Smooth muscle cell (in vitro differentiated cells): ENCODE measurements around the gene MBL2. TPM values are rescaled to one million over a fixed set of nuclear protein-coding genes. Genes with fewer than 3 reads are reported as not detected.

Experiments
- DNase-seq: peaks from one replicate; lab custom pipeline; 2025; ENCODE audit not compliant: unreplicated experiment; lab: John Stamatoyannopoulos, UW
- H2AFZ ChIP-seq: fragments of 200-600 bp; sonication (generic); 2 replicates; pipeline ENCODE4 v1.6.0; 2016; ENCODE audit warnings: antibody characterized with exemption, low read depth, mild to moderate bottlenecking
- H3F3A ChIP-seq: fragments of 200-600 bp; sonication (generic); 2 replicates; pipeline ENCODE4 v1.6.0; 2017; ENCODE audit warnings: antibody characterized with exemption, low read depth
- H3K27ac ChIP-seq: fragments of 200-600 bp; sonication (generic); 2 replicates; pipeline ENCODE4 v1.5.1; 2016; ENCODE audit warnings: low read depth, mild to moderate bottlenecking
- H3K27me3 ChIP-seq: fragments of 200-600 bp; sonication (generic); 2 replicates; pipeline ENCODE4 v1.6.1; 2016; ENCODE audit warnings: low read depth, mild to moderate bottlenecking
- H3K36me3 ChIP-seq: fragments of 200-600 bp; sonication (generic); 2 replicates; pipeline ENCODE4 v1.5.1; 2016; ENCODE audit warnings: low read depth
- H3K4me1 ChIP-seq: fragments of 200-600 bp; sonication (generic); 2 replicates; pipeline ENCODE4 v1.5.1; 2016; ENCODE audit warnings: low read depth
- H3K4me2 ChIP-seq: fragments of 200-600 bp; sonication (generic); 2 replicates; pipeline ENCODE4 v1.6.0; 2016; ENCODE audit warnings: mild to moderate bottlenecking
- H3K4me3 ChIP-seq: fragments of 200-600 bp; sonication (generic); 2 replicates; pipeline ENCODE4 v1.5.1; 2016; ENCODE audit warnings: mild to moderate bottlenecking
- H3K79me2 ChIP-seq: fragments of 200-600 bp; sonication (generic); 2 replicates; pipeline ENCODE4 v1.6.0; 2016; ENCODE audit warnings: low read depth, mild to moderate bottlenecking
- H3K9ac ChIP-seq: fragments of 200-600 bp; sonication (generic); 2 replicates; pipeline ENCODE4 v1.6.0; 2016; ENCODE audit warnings: low read depth
- H3K9me3 ChIP-seq: fragments of 200-600 bp; sonication (generic); replicated peaks from 2 replicates; pipeline ENCODE4 v1.5.1; 2016; ENCODE audit warnings: low read depth
- H4K20me1 ChIP-seq: fragments of 200-600 bp; sonication (generic); 2 replicates; pipeline ENCODE4 v1.6.0; 2016; ENCODE audit warnings: low read depth
- WGBS: methylation state at CpG from one replicate; pipeline ENCODE4 v1.1.7; 2016; ENCODE audit warnings: low lambda C conversion rate; 5-methylcytosine and 5-hydroxymethylcytosine counted together
- polyA plus RNA-seq: library from polyadenylated mRNA; unstranded; fragments of >200 nt; fragmentation: Nextera tagmentation; extraction: Ambion mirVana; gene quantifications from 2 replicates; pipeline ENCODE4 v1.2.1, GENCODE V29; 2016
- total RNA-seq: library from RNA; depleted of rRNA; stranded (reverse); fragments of >200 nt; gene quantifications from 2 replicates; pipeline ENCODE4 v1.2.3, GENCODE V29; 2014
- TF ChIP-seq, protein P1 (sequence below): fragments of 200-600 bp; sonication (generic); IDR thresholded peaks from 2 replicates; pipeline ENCODE4 v1.5.1; 2017; ENCODE audit warnings: borderline replicate concordance, mild to moderate bottlenecking, antibody characterized with exemption; ENCODE audit not compliant: insufficient read depth, poor library complexity, severe bottlenecking

The MBL2 gene
- total and polyA plus RNA-seq, 2 experiments from 2014 or later = 0.04 TPM; not detected in 1

GRCh38 chr10:52738951-52739350 is 33.6 kb downstream of the MBL2 start:
- Histone ChIP-seq H3K27me3 (no peaks in the 10 kb centered on the region), H3K27ac (no peak overlapping the region), H2AFZ (no peak overlapping the region), H4K20me1 (no peaks in the 10 kb centered on the region), H3K4me2 (no peak overlapping the region), H3F3A (no peaks in the 10 kb centered on the region), H3K36me3 (no peaks in the 10 kb centered on the region), H3K4me1 (no peaks in the 10 kb centered on the region), H3K9me3 (no peaks in the 10 kb centered on the region), H3K79me2 (no peaks in the 10 kb centered on the region), H3K4me3 (no peak overlapping the region), H3K9ac (no peak overlapping the region)
- 92% methylated on average over 5 of the region's 5 CpGs for WGBS
- DNase-seq = no peak
- TF ChIP-seq, protein P1, sequence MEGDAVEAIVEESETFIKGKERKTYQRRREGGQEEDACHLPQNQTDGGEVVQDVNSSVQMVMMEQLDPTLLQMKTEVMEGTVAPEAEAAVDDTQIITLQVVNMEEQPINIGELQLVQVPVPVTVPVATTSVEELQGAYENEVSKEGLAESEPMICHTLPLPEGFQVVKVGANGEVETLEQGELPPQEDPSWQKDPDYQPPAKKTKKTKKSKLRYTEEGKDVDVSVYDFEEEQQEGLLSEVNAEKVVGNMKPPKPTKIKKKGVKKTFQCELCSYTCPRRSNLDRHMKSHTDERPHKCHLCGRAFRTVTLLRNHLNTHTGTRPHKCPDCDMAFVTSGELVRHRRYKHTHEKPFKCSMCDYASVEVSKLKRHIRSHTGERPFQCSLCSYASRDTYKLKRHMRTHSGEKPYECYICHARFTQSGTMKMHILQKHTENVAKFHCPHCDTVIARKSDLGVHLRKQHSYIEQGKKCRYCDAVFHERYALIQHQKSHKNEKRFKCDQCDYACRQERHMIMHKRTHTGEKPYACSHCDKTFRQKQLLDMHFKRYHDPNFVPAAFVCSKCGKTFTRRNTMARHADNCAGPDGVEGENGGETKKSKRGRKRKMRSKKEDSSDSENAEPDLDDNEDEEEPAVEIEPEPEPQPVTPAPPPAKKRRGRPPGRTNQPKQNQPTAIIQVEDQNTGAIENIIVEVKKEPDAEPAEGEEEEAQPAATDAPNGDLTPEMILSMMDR = no peak

DNA sequence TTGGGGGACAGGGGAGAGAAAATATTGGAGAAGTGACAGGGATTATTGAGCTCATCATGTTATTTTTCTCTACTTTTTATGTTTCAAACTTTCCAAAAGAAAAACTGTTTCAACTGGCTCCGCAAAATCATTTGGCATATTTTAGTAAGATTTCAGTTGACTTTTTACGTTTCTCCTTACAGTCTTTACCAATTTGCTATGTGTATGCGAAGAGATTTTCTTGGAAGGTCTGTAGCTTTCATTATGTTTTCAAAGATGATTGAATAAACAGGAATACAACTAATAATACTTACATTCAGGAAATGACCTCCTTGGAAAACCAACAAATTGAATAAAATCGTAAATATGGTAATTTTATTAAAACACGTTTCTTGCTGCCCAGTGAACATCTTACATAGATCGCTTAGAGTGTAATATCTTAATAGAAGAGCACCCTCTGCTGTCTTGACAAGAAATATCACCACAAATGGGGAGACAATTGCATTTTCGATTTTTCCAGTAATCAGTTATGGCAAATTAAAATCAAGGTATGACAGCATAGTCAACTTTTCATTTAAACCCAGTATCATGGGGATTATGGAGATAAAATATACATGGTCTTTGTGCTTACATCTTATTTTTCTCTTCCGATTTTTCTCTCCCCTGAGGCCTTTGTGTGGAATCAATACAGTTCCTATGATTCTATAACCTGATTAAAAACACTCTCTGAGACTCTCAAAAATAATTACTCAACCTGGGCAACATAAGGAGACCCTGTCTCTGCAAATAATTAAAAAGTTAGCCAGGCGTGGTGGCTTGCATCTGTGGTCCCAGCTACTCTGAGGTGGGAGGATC is 43.1 kb downstream of the MBL2 start:
- no peaks in the 10 kb centered on the region for H3K9me3 ChIP-seq
- H3K36me3 ChIP-seq = no peaks in the 10 kb centered on the region
- H3K9ac ChIP-seq = no peak overlapping the region
- peak overlapping the region; percentile 68 for H3K4me2 ChIP-seq
- H3K79me2 ChIP-seq = no peaks in the 10 kb centered on the region
- H3K27me3 ChIP-seq = no peaks in the 10 kb centered on the region
- 41% methylated on average over 9 of the region's 9 CpGs for WGBS
- H3K27ac ChIP-seq = no peak overlapping the region
- no peaks in the 10 kb centered on the region for H3F3A ChIP-seq
- TF ChIP-seq, protein P1 = peak; percentile 63
- DNase-seq = no peak
- H4K20me1 ChIP-seq = no peaks in the 10 kb centered on the region
- H2AFZ ChIP-seq = peak overlapping the region; percentile 64
- peak overlapping the region; percentile 40 for H3K4me3 ChIP-seq
- H3K4me1 ChIP-seq = no peaks in the 10 kb centered on the region

GRCh38 chr10:52720018-52720417 is 52.6 kb downstream of the MBL2 start:
- no peaks in the 10 kb centered on the region for H3K4me1 ChIP-seq
- 96% methylated on average over 4 of the region's 4 CpGs for WGBS
- H3K79me2 ChIP-seq = no peaks in the 10 kb centered on the region
- TF ChIP-seq, protein P1 = no peak
- H3K27me3 ChIP-seq = no peaks in the 10 kb centered on the region
- H3K36me3 ChIP-seq = no peaks in the 10 kb centered on the region
- no peaks in the 10 kb centered on the region for H3F3A ChIP-seq
- H4K20me1 ChIP-seq = no peaks in the 10 kb centered on the region
- H2AFZ ChIP-seq = no peak overlapping the region
- H3K4me3 ChIP-seq = no peak overlapping the region
- H3K9me3 ChIP-seq = no peaks in the 10 kb centered on the region
- DNase-seq = no peak
- no peak overlapping the region for H3K27ac ChIP-seq
- no peak overlapping the region for H3K4me2 ChIP-seq
- H3K9ac ChIP-seq = no peak overlapping the region
